Mammary epithelial cell (primary cell): Measurements from ENCODE around the gene LIMCH1.
"Not testable (repeated sequence)": the region's sequence is repeated elsewhere in the genome, so short reads cannot be mapped to it uniquely, and the experiment has no call there.

Experiments used
- EZH2 ChIP-seq: IDR thresholded peaks from 2 replicates; pipeline ENCODE4 v1.6.1; 2012; ENCODE audit warnings: low read length, inconsistent platforms, borderline replicate concordance
- TF ChIP-seq, protein P1 (sequence below), 2 donors: IDR thresholded peaks in 1 of 2; conservative IDR thresholded peaks in 1 of 2; 2 replicates each; pipeline ENCODE4 v1.5.1; 2011 to 2012; ENCODE audit warnings: inconsistent platforms in 2 of 2, low read length in 2 of 2, mild to moderate bottlenecking in 2 of 2, control low read depth in 1 of 2, low read depth in 1 of 2; ENCODE audit not compliant: insufficient read depth in 1 of 2; ENCODE audit errors: extremely low read depth in 1 of 2

GRCh38 chr4:41737491-41737890, 199.5 kb downstream of the LIMCH1 start:
- TF ChIP-seq, protein P1, sequence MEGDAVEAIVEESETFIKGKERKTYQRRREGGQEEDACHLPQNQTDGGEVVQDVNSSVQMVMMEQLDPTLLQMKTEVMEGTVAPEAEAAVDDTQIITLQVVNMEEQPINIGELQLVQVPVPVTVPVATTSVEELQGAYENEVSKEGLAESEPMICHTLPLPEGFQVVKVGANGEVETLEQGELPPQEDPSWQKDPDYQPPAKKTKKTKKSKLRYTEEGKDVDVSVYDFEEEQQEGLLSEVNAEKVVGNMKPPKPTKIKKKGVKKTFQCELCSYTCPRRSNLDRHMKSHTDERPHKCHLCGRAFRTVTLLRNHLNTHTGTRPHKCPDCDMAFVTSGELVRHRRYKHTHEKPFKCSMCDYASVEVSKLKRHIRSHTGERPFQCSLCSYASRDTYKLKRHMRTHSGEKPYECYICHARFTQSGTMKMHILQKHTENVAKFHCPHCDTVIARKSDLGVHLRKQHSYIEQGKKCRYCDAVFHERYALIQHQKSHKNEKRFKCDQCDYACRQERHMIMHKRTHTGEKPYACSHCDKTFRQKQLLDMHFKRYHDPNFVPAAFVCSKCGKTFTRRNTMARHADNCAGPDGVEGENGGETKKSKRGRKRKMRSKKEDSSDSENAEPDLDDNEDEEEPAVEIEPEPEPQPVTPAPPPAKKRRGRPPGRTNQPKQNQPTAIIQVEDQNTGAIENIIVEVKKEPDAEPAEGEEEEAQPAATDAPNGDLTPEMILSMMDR (conservative IDR thresholded peaks at IDR 0.05 in 1 of 2, IDR thresholded peaks at IDR 0.05 in 1 of 2; ENCODE audit: extremely low read depth in 1 of 2, insufficient read depth in 1 of 2, low read depth in 1 of 2, low read length in 2 of 2) = not testable (repeated sequence)
- not testable (repeated sequence) for TF ChIP-seq EZH2
